ENCODE data around the gene TPM2. TPM values are rescaled to one million over a fixed set of nuclear protein-coding genes. Genes with fewer than 3 reads are reported as not detected.

The TPM2 gene
- total RNA-seq, 1 donor from 2014 or later, result 110 TPM

- no peak for ATAC-seq
- Histone ChIP-seq H3K4me1 (no peaks in the 10 kb centered on the region), H3K27ac (no peak overlapping the region), H3K9me3 (no peaks in the 10 kb centered on the region), H3K36me3 (peaks cover 100% of the 10 kb centered on the region), H3K4me3 (no peak overlapping the region), H3K27me3 (ENCODE audit: low read depth) (no peaks in the 10 kb centered on the region)
- no peak for DNase-seq
- no peak for TF ChIP-seq CTCF (IDR thresholded peaks at IDR 0.05)
- intact Hi-C loops (cut with DNase I), result no loop called here
Observed at GRCh38 chr9:35717132-35717870, 27.6 kb upstream of the TPM2 start.

GRCh38 chr9:35716230-35716629 lies 26.5 kb upstream of the TPM2 start:
- H3K9me3 ChIP-seq, result no peaks in the 10 kb centered on the region
- no peak for TF ChIP-seq CTCF (IDR thresholded peaks at IDR 0.05)
- no peak for ATAC-seq
- no peaks in the 10 kb centered on the region for H3K27me3 ChIP-seq (ENCODE audit: low read depth)
- intact Hi-C loops (cut with DNase I), result no loop called here
- no peak for DNase-seq
- no peaks in the 10 kb centered on the region for H3K4me1 ChIP-seq
- no peak overlapping the region for H3K27ac ChIP-seq
- H3K36me3 ChIP-seq, result peaks cover 100% of the 10 kb centered on the region
- no peak overlapping the region for H3K4me3 ChIP-seq

GRCh38 chr9:35714579-35715252 lies 25.0 kb upstream of the TPM2 start:
- no peak for DNase-seq
- peaks cover 100% of the 10 kb centered on the region for H3K36me3 ChIP-seq
- TF ChIP-seq CTCF (IDR thresholded peaks at IDR 0.05), result no peak
- H3K27me3 ChIP-seq (ENCODE audit: low read depth), result no peaks in the 10 kb centered on the region
- no peaks in the 10 kb centered on the region for H3K4me1 ChIP-seq
- H3K27ac ChIP-seq, result no peak overlapping the region
- intact Hi-C loops (cut with DNase I), result no loop called here
- H3K4me3 ChIP-seq, result no peak overlapping the region
- H3K9me3 ChIP-seq, result no peaks in the 10 kb centered on the region
- ATAC-seq, result no peak

DNA sequence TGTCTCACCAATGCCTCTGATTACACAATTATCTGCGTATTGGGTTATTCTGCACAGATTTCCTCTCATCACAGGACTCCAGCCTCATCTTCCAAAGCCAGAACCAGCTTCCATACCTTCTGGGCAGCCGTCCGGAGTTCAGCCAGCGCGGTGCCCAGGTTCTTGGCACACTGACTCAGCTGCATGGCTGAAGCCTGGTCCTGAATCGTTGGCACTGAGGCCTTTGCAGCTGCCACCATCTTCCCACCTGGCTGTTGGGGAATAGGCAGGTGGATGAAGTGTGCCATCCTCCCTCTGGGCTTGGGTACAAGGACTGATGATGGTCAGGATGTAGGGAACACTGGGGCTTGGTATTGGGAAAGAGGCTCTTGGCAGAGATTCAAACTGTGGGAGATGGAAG lies 24.4 kb upstream of the TPM2 start:
- Histone ChIP-seq H3K4me1 (no peaks in the 10 kb centered on the region), H3K36me3 (peaks cover 100% of the 10 kb centered on the region), H3K27ac (no peak overlapping the region), H3K27me3 (ENCODE audit: low read depth) (no peaks in the 10 kb centered on the region), H3K9me3 (no peaks in the 10 kb centered on the region), H3K4me3 (no peak overlapping the region)
- intact Hi-C loops (cut with DNase I), result no loop called here
- no peak for DNase-seq
- TF ChIP-seq CTCF (IDR thresholded peaks at IDR 0.05), result no peak
- ATAC-seq, result no peak

DNA sequence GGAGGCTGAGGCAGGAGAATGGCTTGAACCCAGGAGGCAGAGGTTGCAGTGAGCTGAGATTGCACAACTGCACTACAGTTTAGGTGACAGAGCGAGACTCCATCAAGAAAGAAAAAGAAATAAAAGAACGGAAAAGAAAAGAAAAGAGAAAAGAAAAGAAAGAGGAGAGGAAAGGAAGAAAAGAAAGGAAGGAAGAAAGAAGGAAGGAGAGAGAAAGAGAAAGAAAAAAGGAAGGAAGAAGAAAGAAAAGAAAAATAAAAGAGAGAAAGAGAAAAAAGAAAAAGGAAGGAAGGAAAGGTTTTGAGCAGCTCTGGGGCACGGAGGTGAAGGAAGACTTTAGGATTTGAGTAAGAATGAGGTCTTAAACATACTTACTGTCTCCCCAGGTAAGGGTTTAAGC lies 23.9 kb upstream of the TPM2 start:
- H3K27ac ChIP-seq, result no peak overlapping the region
- no peak overlapping the region for H3K4me3 ChIP-seq
- intact Hi-C loops (cut with DNase I), result no loop called here
- DNase-seq, result no peak
- H3K36me3 ChIP-seq, result peaks cover 100% of the 10 kb centered on the region
- H3K27me3 ChIP-seq (ENCODE audit: low read depth), result no peaks in the 10 kb centered on the region
- H3K9me3 ChIP-seq, result no peaks in the 10 kb centered on the region
- no peak for TF ChIP-seq CTCF (IDR thresholded peaks at IDR 0.05)
- no peaks in the 10 kb centered on the region for H3K4me1 ChIP-seq
- ATAC-seq, result no peak
